Esophagus squamous epithelium (tissue), 5 donors: ENCODE data around the gene CTCF. TPM values are rescaled to one million over a fixed set of nuclear protein-coding genes. Genes with fewer than 3 reads are reported as not detected.

Source experiments
- DNase-seq: peaks from one replicate; lab custom pipeline; 2025; lab: John Stamatoyannopoulos, UW
- H3K27ac ChIP-seq, 4 donors: fragments of 200-600 bp; sonication (generic); one replicate each; pipeline ENCODE4 v1.5.1; 2016 to 2019; ENCODE audit warnings: mild to moderate bottlenecking in 1 of 4
- H3K27me3 ChIP-seq, 4 donors: fragments of 200-600 bp; sonication (generic); 1 replicate in 3 of 4; 2 replicates in 1 of 4; pipeline versions ENCODE4 v1.5.1 to v1.6.0; 2017 to 2021; ENCODE audit warnings: antibody characterized with exemption in 1 of 4
- H3K36me3 ChIP-seq, 3 donors: fragments of 200-600 bp; sonication (generic); one replicate each; pipeline ENCODE4 v1.5.1; 2016 to 2019
- H3K4me1 ChIP-seq, 3 donors: fragments of 200-600 bp; sonication (generic); one replicate each; pipeline ENCODE4 v1.5.1; 2017 to 2019
- H3K4me3 ChIP-seq, 4 donors: fragments of 200-600 bp; sonication (generic); 1 replicate in 3 of 4; 2 replicates in 1 of 4; pipeline ENCODE4 v1.5.1; 2016 to 2019; ENCODE audit warnings: mild to moderate bottlenecking in 2 of 4, moderate library complexity in 1 of 4
- H3K9me3 ChIP-seq, 3 donors: fragments of 200-600 bp; sonication (generic); one replicate each; pipeline ENCODE4 v1.5.1; 2016 to 2019
- POLR2A ChIP-seq, 4 donors: fragments of 450-650 bp; IDR thresholded peaks; one replicate each; pipeline ENCODE4 v1.6.1; 2017; ENCODE audit warnings: antibody characterized with exemption in 4 of 4, mild to moderate bottlenecking in 4 of 4, moderate library complexity in 3 of 4
- WGBS, 2 donors: methylation state at CpG; one replicate each; pipeline ENCODE4 v1.1.5; 2018; 5-methylcytosine and 5-hydroxymethylcytosine counted together
- intact Hi-C: fragments of 100-400 bp; cut with DNase I; formaldehyde crosslinking; loops from one replicate; pipeline ENCODE4 v1.15.0; 2022
- total RNA-seq, 4 donors: library from RNA; depleted of rRNA; stranded (reverse); fragments of >200 nt; gene quantifications; one replicate each; pipeline ENCODE4 v1.1.0, GENCODE V29; 2016
- TF ChIP-seq, protein P1 (sequence below), 6 experiments: fragments of 450-650 bp in 4 of 6; fragments of 200-600 bp in 2 of 6; sonication (generic) in 2 of 6; IDR thresholded peaks; one replicate each; pipeline ENCODE4 v1.5.1; 2016 to 2019; ENCODE audit warnings: antibody characterized with exemption in 6 of 6, mild to moderate bottlenecking in 4 of 6, moderate library complexity in 4 of 6
- donor health status: DM: yes; HTN: yes; CAD: no.

The CTCF gene
- total RNA-seq, 4 donors from 2014 or later, result 29.9 to 35.5 (median 33.5) TPM

DNA sequence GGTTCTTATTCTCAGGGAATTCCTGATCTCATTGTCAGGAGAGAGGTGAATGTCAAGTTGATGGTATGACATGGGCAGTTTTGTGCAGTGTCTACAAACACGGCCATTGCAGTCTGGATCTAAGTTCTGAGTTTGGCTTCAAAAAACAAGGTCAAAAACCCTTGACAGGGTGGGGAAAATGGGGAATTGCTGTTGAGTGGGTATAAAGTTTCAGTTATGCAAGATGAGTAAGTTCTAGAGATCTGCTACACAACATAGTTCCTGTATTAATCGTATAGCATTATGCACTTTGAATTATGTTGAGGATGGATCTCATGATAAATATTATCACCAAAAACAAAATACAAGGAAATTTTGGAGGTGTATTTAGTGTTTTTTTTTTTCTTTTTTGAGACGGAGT lies 46.0 kb downstream of the CTCF start:
- 75 to 80% methylated on average over 3 of the region's 3 CpGs for WGBS, 2 donors
- TF ChIP-seq POLR2A (IDR thresholded peaks at IDR 0.05), result no peak
- TF ChIP-seq, protein P1, sequence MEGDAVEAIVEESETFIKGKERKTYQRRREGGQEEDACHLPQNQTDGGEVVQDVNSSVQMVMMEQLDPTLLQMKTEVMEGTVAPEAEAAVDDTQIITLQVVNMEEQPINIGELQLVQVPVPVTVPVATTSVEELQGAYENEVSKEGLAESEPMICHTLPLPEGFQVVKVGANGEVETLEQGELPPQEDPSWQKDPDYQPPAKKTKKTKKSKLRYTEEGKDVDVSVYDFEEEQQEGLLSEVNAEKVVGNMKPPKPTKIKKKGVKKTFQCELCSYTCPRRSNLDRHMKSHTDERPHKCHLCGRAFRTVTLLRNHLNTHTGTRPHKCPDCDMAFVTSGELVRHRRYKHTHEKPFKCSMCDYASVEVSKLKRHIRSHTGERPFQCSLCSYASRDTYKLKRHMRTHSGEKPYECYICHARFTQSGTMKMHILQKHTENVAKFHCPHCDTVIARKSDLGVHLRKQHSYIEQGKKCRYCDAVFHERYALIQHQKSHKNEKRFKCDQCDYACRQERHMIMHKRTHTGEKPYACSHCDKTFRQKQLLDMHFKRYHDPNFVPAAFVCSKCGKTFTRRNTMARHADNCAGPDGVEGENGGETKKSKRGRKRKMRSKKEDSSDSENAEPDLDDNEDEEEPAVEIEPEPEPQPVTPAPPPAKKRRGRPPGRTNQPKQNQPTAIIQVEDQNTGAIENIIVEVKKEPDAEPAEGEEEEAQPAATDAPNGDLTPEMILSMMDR (IDR thresholded peaks at IDR 0.05), result no peak
- intact Hi-C loops, result no loop called here
- Histone ChIP-seq H3K27ac (no peak overlapping the region), H3K4me1 (no peaks in the 10 kb centered on the region), H3K36me3 (peaks cover 2 to 30% (median 22%) of the 10 kb centered on the region in 3 donors), H3K9me3 (no peaks in the 10 kb centered on the region), H3K27me3 (no peaks in the 10 kb centered on the region), H3K4me3 (no peak overlapping the region)
- DNase-seq, result no peak

DNA sequence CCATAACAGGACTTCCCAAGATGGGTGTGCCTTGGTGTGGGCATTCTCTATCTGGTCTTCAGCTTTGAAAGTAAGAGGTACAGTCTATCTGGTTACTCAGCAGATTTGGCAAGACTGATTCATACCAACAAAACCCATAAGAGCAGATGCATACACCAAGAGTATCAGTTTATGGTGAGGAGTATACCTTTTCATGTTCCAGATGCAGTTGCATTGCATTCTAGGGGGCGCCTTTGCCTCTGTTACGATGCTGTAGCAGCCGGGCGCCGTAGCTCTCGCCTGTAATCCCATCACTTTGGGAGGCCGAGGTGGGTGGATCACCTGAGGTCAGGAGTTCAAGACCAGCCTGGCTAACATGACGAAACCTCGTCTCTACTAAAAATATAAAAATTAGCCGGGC lies 51.5 kb downstream of the CTCF start:
- no peak for TF ChIP-seq POLR2A (IDR thresholded peaks at IDR 0.05)
- TF ChIP-seq, protein P1 (IDR thresholded peaks at IDR 0.05), result no peak
- intact Hi-C loops, result no loop called here
- no peaks in the 10 kb centered on the region for H3K27me3 ChIP-seq
- no peak overlapping the region for H3K4me3 ChIP-seq
- no peaks in the 10 kb centered on the region for H3K9me3 ChIP-seq
- no peaks in the 10 kb centered on the region for H3K4me1 ChIP-seq
- 84 to 97% methylated on average over 4 to 5 of the region's 10 CpGs for WGBS, 2 donors
- peaks cover 8 to 84% (median 40%) of the 10 kb centered on the region in 3 donors for H3K36me3 ChIP-seq
- no peak overlapping the region for H3K27ac ChIP-seq
- DNase-seq, result no peak

DNA sequence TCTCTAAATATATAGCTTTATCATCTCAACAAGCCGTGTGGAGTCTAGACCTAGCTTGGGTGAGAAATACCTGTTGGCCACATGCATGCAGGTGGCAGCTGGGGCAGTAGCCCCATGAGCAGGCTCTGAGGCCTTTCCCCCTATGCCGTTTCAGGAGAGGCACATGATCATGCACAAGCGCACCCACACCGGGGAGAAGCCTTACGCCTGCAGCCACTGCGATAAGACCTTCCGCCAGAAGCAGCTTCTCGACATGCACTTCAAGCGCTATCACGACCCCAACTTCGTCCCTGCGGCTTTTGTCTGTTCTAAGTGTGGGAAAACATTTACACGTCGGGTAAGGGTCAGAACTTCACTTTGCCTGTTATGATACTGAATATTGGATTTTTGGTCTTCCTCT lies 65.9 kb downstream of the CTCF start:
- Histone ChIP-seq H3K27me3 (no peaks in the 10 kb centered on the region), H3K36me3 (peaks cover 7 to 98% (median 52%) of the 10 kb centered on the region in 3 donors), H3K9me3 (no peaks in the 10 kb centered on the region), H3K27ac (no peak overlapping the region), H3K4me3 (no peak overlapping the region), H3K4me1 (peaks cover 0 to 13% (median 0%) of the 10 kb centered on the region in 3 donors)
- intact Hi-C loops, result no loop called here
- 91 to 94% methylated on average over 12 to 14 of the region's 14 CpGs for WGBS, 2 donors
- no peak for TF ChIP-seq POLR2A (IDR thresholded peaks at IDR 0.05)
- TF ChIP-seq, protein P1 (IDR thresholded peaks at IDR 0.05), result no peak
- DNase-seq, result no peak

DNA sequence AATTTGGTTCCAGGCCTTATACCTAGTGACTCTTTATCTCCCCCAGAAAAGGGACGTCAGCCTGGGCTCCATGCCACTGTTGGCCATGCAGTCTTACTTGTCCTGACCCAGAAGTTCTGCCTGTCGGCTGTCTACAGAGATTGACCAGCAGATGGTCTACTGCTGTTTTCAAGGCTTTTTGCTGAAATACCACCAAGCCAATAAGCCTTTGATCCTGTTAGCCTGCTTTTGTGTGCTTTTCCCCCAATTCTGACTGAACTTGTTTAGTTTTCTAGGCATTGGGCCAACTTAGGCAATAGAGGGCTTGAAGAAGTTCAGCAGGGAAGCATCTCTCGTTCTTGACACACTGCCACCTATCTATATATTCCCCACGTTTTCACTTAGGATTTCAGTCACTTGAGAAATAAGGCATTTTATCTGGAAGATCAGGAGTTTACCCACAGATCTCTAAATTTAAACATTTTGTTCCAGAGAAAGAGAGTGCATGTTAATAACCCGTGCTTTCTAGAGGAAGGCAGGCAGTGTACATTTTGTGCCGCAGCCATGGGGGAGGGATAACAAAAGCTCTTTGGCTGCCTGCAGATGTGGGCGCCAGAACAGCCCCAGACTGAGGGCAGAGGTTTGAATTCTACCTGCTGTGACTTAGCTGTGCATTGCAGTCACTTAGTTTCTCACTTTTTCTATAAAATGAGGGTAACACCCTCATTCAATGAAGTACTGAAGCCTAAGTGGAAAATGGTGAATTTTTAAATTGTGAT lies 70.3 kb downstream of the CTCF start:
- peaks cover 0 to 13% (median 0%) of the 10 kb centered on the region in 3 donors for H3K4me1 ChIP-seq
- H3K9me3 ChIP-seq, result no peaks in the 10 kb centered on the region
- peaks cover 0 to 100% (median 54%) of the 10 kb centered on the region in 3 donors for H3K36me3 ChIP-seq
- H3K4me3 ChIP-seq, result no peak overlapping the region
- DNase-seq, result no peak
- peak overlapping the region in 1 of 4 donors; percentile 36 for H3K27ac ChIP-seq
- TF ChIP-seq, protein P1 (IDR thresholded peaks at IDR 0.05), result no peak
- TF ChIP-seq POLR2A (IDR thresholded peaks at IDR 0.05), result no peak
- intact Hi-C loops, result no loop called here
- 33 to 42% methylated on average over 7 of the region's 7 CpGs for WGBS, 2 donors
- no peaks in the 10 kb centered on the region for H3K27me3 ChIP-seq

DNA sequence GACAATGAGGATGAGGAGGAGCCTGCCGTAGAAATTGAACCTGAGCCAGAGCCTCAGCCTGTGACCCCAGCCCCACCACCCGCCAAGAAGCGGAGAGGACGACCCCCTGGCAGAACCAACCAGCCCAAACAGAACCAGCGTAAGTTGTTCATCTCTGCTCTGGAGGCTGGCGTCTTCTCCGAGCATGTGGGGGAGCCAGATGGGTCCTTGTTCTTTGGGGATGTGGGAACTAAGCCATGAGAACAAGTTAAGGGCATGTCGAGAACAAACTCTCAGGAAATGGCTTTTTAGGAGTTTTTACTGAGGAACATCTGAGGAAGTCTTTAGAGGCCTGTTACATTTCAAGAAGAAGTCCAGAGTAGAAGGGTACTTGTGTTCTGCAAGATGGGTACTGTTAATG lies 74.4 kb downstream of the CTCF start:
- H3K9me3 ChIP-seq, result no peaks in the 10 kb centered on the region
- H3K4me3 ChIP-seq, result no peak overlapping the region
- TF ChIP-seq, protein P1 (IDR thresholded peaks at IDR 0.05), result no peak
- no peak for TF ChIP-seq POLR2A (IDR thresholded peaks at IDR 0.05)
- DNase-seq, result no peak
- intact Hi-C loops, result no loop called here
- H3K27me3 ChIP-seq, result no peaks in the 10 kb centered on the region
- peaks cover 0 to 17% (median 1%) of the 10 kb centered on the region in 3 donors for H3K4me1 ChIP-seq
- no peak overlapping the region for H3K27ac ChIP-seq
- WGBS, 2 donors, result 92 to 93% methylated on average over 1 to 3 of the region's 8 CpGs
- H3K36me3 ChIP-seq, result peaks cover 6 to 84% (median 42%) of the 10 kb centered on the region in 3 donors
